ENCODE results near the gene TMEM53.

TMEM53 gene

DNA sequence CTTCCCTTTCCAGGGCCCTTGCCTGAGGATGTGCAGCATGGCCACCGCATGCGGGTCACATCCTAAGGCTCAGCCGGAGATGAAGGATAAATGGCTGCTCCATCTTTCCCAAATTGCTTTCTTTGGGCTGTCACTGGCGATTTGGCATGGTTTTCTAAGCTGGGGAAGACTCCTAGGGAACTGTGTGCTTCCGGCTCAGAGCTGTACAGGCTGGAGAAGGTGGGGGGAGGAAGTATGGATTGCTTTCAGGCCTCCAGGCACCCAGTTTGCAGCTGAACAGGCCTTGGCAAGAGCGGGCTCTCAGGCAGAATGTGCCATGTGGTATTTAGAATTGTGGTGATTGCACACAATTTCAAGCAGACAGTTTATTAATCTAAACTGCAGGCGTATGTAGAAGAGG, 48.9 kb downstream of the TMEM53 start:
- DNase-seq (ENCODE audit: extremely low read depth, insufficient read length): no peak
- no peaks in the 10 kb centered on the region for H3K36me3 ChIP-seq (ENCODE audit: control insufficient read depth, insufficient read depth, low read length)
- TF ChIP-seq, protein P1, sequence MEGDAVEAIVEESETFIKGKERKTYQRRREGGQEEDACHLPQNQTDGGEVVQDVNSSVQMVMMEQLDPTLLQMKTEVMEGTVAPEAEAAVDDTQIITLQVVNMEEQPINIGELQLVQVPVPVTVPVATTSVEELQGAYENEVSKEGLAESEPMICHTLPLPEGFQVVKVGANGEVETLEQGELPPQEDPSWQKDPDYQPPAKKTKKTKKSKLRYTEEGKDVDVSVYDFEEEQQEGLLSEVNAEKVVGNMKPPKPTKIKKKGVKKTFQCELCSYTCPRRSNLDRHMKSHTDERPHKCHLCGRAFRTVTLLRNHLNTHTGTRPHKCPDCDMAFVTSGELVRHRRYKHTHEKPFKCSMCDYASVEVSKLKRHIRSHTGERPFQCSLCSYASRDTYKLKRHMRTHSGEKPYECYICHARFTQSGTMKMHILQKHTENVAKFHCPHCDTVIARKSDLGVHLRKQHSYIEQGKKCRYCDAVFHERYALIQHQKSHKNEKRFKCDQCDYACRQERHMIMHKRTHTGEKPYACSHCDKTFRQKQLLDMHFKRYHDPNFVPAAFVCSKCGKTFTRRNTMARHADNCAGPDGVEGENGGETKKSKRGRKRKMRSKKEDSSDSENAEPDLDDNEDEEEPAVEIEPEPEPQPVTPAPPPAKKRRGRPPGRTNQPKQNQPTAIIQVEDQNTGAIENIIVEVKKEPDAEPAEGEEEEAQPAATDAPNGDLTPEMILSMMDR (IDR thresholded peaks at IDR 0.05; ENCODE audit: insufficient read depth, low read length, poor library complexity, severe bottlenecking): no peak
- no peaks in the 10 kb centered on the region for H3K27me3 ChIP-seq (replicated peaks; ENCODE audit: control insufficient read depth, insufficient read depth, low read length)
- H3K4me3 ChIP-seq (replicated peaks; ENCODE audit: low read depth, low read length): no peak overlapping the region

DNA sequence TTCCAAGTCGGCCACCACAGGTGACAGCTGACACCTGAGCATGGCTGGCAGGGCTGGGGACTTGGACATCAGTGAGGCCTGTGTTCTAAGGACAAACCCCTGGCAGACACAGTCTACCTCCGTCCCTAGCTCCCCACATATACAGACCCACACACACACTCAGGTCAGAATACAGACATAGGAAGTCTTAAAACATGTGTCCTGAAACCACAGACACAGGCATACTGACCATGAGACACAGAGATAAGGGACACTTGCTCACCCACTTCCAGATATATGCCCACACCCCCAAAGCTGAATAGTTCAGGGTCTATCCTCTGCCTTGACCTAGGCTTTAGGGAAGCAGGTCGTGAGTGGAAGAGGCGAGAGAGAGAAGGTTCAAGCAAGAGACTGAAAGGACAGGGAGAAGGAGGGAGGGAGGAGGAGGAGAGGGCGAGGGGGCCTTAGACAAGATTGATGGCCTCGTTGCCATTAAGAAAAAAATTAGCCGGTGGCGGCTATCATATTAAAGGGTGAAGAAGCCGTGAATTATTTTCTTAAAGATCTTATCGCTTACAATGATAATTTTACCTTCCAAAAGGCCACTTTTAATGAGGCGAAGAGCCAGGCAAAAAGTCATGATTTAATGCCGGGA, 49.9 kb downstream of the TMEM53 start:
- H3K36me3 ChIP-seq (ENCODE audit: control insufficient read depth, insufficient read depth, low read length): no peaks in the 10 kb centered on the region
- TF ChIP-seq, protein P1 (IDR thresholded peaks at IDR 0.05; ENCODE audit: insufficient read depth, low read length, poor library complexity, severe bottlenecking): no peak
- H3K27me3 ChIP-seq (replicated peaks; ENCODE audit: control insufficient read depth, insufficient read depth, low read length): no peaks in the 10 kb centered on the region
- DNase-seq (ENCODE audit: extremely low read depth, insufficient read length): no peak
- H3K4me3 ChIP-seq (replicated peaks; ENCODE audit: low read depth, low read length): no peak overlapping the region

DNA sequence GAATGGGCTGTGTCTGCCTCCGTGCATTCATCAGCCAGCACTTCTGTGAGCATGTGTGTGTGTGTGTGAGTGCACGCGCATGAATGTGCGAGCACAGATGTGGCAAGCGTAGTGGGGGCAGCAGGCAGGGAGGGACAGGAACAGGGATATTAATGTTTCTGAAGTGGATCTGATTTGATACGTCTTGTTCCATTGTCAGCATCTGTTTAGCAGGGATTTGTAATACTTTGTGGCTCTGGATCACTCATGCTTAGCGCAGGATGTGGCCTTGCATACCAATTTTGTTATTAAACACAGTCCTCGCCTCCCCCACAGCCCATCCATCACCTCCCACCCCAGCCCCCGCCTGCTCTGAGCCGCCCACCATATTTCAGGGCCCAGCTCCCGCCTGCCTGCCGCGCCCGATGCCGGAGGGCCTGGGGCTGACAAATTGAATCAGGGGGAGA, 52.4 kb downstream of the TMEM53 start:
- no peak for DNase-seq (ENCODE audit: extremely low read depth, insufficient read length)
- Histone ChIP-seq H3K4me3 (replicated peaks; ENCODE audit: low read depth, low read length) (no peak overlapping the region), H3K36me3 (ENCODE audit: control insufficient read depth, insufficient read depth, low read length) (no peaks in the 10 kb centered on the region), H3K27me3 (replicated peaks; ENCODE audit: control insufficient read depth, insufficient read depth, low read length) (no peaks in the 10 kb centered on the region; the same call in 1 of the 2 replicates)
- TF ChIP-seq, protein P1 (IDR thresholded peaks at IDR 0.05; ENCODE audit: insufficient read depth, low read length, poor library complexity, severe bottlenecking): no peak

DNA sequence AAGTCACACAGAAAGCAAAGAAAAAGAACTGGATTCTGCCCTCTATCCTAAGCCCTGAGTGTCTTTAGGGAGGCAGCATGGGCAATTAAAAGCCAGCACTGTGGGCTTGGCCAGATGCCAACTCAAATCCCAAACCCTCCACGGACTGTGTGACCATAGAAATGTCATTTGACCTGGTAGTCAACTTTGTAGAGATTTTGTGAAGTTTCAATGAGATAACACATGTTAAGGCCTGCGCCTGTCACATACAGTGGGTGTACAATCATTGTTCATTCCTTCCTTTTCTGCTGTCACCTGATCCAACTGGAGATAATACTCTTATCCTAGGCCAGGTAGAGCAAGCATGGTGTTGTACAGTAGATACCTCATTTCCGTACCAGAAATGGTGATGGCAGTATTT, 54.2 kb downstream of the TMEM53 start:
- TF ChIP-seq, protein P1 (IDR thresholded peaks at IDR 0.05; ENCODE audit: insufficient read depth, low read length, poor library complexity, severe bottlenecking): no peak
- H3K36me3 ChIP-seq (ENCODE audit: control insufficient read depth, insufficient read depth, low read length): no peaks in the 10 kb centered on the region
- H3K4me3 ChIP-seq (replicated peaks; ENCODE audit: low read depth, low read length): no peak overlapping the region
- H3K27me3 ChIP-seq (replicated peaks; ENCODE audit: control insufficient read depth, insufficient read depth, low read length): no peaks in the 10 kb centered on the region; the same call in 1 of the 2 replicates
- DNase-seq (ENCODE audit: extremely low read depth, insufficient read length): no peak

DNA sequence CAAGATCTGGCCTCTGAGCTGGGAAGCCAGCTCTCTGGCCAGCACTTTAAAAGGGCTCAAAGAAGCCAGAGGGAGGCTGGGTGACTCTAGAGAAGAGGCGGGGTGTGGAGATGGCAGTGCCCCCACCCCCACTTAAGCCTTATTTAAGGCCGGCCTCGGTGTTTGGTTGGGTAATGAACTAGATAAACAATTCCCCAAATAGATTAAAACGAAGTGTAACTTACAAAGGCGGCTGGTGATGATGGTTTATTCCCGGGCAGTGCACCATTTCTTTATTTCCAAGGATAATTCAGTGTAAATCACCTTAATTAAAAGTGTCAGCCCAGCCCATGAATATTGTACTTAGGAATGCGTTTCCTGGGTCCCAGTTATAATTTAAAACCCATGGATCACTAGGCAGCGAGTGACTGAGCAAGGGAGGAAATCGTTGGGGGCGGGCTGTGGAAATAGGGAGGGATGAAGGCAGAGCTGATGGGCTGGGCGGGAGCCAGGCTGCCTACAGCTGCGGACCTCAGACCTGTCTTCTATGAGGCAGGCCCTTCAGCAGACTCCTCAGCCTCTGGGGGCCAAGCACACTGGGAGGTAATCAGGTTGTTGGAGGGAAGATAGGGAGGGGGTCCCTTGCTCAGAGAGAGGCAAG, 54.9 kb downstream of the TMEM53 start:
- no peaks in the 10 kb centered on the region; the same call in 1 of the 2 replicates for H3K27me3 ChIP-seq (replicated peaks; ENCODE audit: control insufficient read depth, insufficient read depth, low read length)
- no peak for DNase-seq (ENCODE audit: extremely low read depth, insufficient read length)

More for the DNA sequence above, 54.9 kb downstream of the TMEM53 start:
- H3K4me3 ChIP-seq (replicated peaks; ENCODE audit: low read depth, low read length): no peak overlapping the region
- H3K36me3 ChIP-seq (ENCODE audit: control insufficient read depth, insufficient read depth, low read length): no peaks in the 10 kb centered on the region
- TF ChIP-seq, protein P1 (IDR thresholded peaks at IDR 0.05; ENCODE audit: insufficient read depth, low read length, poor library complexity, severe bottlenecking): no peak

All from GM06990 (cell line).